Upper lobe of left lung (tissue), 4 donors: ENCODE results near the gene SMIM27.

Experiments used
- POLR2AphosphoS5 ChIP-seq, 2 donors: sonication (generic); formaldehyde crosslinking; IDR thresholded peaks; one replicate each; pipeline ENCODE4 v1.5.1; 2017; ENCODE audit warnings: antibody characterized with exemption in 2 of 2
- TF ChIP-seq, protein P1 (sequence below), 6 experiments: fragments of 450-650 bp in 4 of 6; fragments of 200-600 bp in 2 of 6; sonication (generic) in 2 of 6; IDR thresholded peaks; one replicate each; pipeline ENCODE4 v1.5.1; 2016 to 2019; ENCODE audit warnings: antibody characterized with exemption in 6 of 6

DNA sequence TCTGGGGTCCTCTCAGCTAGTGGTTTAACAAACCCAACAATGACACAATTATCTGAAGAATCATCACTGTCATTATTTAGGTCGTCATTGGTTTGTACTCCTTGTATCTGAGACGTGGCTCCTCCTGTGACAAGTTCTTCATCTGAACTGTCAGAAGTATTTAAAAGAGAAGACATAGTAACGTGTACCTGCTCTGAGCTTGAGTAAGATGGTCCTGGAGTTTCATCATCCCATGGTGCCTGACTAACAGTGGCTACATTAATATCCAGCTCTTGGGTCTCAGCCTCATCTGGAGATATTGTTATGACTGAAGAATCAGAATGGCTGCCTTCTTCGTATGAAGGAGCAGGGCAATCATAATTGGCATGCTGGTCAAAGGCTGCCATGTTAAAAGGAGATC is 9.1 kb upstream of the SMIM27 start:
- TF ChIP-seq, protein P1, sequence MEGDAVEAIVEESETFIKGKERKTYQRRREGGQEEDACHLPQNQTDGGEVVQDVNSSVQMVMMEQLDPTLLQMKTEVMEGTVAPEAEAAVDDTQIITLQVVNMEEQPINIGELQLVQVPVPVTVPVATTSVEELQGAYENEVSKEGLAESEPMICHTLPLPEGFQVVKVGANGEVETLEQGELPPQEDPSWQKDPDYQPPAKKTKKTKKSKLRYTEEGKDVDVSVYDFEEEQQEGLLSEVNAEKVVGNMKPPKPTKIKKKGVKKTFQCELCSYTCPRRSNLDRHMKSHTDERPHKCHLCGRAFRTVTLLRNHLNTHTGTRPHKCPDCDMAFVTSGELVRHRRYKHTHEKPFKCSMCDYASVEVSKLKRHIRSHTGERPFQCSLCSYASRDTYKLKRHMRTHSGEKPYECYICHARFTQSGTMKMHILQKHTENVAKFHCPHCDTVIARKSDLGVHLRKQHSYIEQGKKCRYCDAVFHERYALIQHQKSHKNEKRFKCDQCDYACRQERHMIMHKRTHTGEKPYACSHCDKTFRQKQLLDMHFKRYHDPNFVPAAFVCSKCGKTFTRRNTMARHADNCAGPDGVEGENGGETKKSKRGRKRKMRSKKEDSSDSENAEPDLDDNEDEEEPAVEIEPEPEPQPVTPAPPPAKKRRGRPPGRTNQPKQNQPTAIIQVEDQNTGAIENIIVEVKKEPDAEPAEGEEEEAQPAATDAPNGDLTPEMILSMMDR (IDR thresholded peaks at IDR 0.05): no peak
- no peak for TF ChIP-seq POLR2AphosphoS5 (IDR thresholded peaks at IDR 0.05)
